ENCODE measurements around the gene MARK4.

- TF ChIP-seq RAD21 (conservative IDR thresholded peaks at IDR 0.05 in 1 of 2, IDR thresholded peaks at IDR 0.05 in 1 of 2) (no peak), POLR2A (IDR thresholded peaks at IDR 0.05; ENCODE audit: low read length) (no peak), CTCF (IDR thresholded peaks at IDR 0.05) (no peak), BHLHE40 (IDR thresholded peaks at IDR 0.05; ENCODE audit: low read depth, low read length) (no peak), KDM5A (IDR thresholded peaks at IDR 0.05) (no peak), ZFP36 (IDR thresholded peaks at IDR 0.05; ENCODE audit: borderline replicate concordance, partially characterized antibody) (no peak), RCOR1 (IDR thresholded peaks at IDR 0.05; ENCODE audit: low read depth, low read length) (no peak)
- TF ChIP-seq, protein P1, sequence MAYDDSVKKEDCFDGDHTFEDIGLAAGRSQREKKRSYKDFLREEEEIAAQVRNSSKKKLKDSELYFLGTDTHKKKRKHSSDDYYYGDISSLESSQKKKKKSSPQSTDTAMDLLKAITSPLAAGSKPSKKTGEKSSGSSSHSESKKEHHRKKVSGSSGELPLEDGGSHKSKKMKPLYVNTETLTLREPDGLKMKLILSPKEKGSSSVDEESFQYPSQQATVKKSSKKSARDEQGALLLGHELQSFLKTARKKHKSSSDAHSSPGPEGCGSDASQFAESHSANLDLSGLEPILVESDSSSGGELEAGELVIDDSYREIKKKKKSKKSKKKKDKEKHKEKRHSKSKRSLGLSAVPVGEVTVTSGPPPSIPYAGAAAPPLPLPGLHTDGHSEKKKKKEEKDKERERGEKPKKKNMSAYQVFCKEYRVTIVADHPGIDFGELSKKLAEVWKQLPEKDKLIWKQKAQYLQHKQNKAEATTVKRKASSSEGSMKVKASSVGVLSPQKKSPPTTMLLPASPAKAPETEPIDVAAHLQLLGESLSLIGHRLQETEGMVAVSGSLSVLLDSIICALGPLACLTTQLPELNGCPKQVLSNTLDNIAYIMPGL (CRISPR knock-in tag; IDR thresholded peaks at IDR 0.05; ENCODE audit: borderline replicate concordance) = no peak
These were observed 97.5 kb downstream of the MARK4 start for GRCh38 chr19:45348367-45349125.
